ENCODE data around the gene ARHGEF35.
"Not testable (repeated sequence)": the region's sequence is repeated elsewhere in the genome, so short reads cannot be mapped to it uniquely, and the experiment has no call there.

The ARHGEF35 gene

DNA sequence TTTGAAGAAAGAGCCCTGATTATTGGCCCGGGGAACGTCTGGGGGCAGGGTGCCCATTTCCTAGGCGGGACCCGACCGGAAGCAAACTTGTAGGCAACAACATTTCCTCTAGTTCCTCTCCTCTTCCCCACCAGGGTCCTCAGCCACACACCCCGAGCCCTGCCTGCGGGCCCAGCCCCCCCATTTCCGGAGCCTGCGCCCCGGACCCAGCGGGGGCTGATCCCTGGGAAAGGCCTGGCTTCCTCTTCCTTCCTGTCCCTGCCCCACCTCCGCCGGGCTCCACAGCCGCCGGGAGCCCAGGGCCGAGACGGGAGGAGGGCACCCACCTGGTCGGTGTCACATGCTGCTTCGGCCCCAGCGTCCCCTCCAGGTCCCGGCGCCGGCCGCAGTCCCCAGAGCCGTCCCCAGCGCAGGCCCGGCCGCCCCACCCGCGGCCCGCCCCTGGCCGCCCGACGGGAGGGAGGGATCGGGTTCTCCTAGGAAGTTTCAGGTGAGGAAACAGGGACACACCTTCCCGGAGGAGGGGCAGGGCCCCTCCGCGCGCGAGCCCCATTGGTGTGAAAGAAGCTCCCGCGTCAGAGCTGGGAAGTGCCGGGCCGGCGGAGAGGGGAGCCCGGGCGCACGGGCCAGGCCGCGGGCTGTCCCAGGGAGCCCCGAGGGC lies at the start of gene ARHGEF35:
TSS of gene ARHGEF35 (minus strand) at position 622 of the 661 bp plus-strand sequence. CDS start 7,450 bp downstream, outside the sequence.
- DNase-seq (ENCODE audit: low read depth); H3K4me3 ChIP-seq (ENCODE audit: low read depth, low read length): not testable (repeated sequence)

DNA sequence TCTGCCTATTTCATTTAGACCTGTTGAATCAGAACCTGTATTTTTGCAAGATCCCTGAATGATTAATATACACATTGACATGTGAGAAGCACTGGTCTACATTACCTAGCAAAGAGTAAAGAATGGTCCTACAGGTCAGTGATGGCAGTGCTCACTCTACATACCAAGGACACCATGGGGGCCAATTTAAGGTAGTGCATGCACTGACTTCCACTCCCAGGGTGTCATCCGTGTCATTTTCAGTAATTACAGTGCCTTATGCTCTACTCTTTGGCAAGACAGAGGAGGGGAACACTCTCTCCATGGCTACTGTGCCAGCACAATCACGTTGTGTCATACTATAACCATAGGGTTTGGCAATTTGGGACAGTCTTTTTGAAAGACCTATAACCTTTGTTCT lies 49.7 kb upstream of the ARHGEF35 start:
- not testable (repeated sequence) for DNase-seq (ENCODE audit: low read depth); H3K4me3 ChIP-seq (ENCODE audit: low read depth, low read length)

DNA sequence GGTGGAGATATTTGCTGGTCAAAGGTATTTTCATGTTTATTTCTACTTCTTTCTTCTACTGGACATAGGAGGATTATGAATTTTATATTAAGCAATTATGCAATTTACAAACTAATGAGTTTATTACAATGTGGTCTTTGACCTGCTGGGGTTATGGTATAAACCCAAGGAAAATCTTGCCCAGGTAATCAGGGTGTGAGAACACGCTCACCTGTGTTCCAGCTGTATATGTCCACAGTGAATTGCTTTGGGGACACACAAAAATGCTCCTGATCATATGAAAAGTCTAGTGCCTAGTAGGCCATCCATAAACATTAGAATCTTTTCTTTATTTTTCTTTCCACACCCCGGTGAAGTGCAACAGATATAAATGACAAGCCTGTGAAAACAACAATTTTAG lies 43.7 kb upstream of the ARHGEF35 start, which contains the start of gene OR2A42:
TSS of gene OR2A42 (minus strand) at position 241 of the 400 bp plus-strand sequence. CDS start 6,762 bp downstream, outside the sequence.
- not testable (repeated sequence) for H3K4me3 ChIP-seq (ENCODE audit: low read depth, low read length); DNase-seq (ENCODE audit: low read depth)

DNA sequence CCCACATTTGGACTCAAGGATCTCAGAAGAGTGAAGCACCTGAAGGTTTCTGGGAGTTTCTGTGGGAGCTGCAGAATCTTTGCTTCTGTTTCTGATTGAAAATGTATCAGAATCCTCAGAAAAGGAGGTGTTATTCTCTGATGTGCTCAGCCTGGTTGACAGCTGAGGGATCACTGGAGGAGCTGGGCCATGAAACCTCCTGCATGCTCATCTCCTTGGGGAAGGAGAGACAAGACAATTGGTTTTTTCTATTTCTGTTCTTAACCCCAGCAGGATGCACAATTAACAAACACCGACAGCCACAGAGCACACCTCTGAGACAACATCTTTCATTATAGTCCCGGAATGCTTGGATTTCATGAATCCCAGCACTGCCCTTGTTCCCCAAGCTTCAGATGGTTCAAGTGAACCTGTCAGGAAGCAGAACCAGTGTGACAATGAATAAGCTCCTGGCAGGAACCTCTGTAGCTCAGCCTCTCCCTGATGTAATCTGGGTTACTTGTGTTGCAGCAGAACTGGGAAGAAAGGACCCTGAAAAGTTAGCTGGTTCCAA lies 43.0 kb upstream of the ARHGEF35 start:
- H3K4me3 ChIP-seq (ENCODE audit: low read depth, low read length); DNase-seq (ENCODE audit: low read depth): not testable (repeated sequence)

- H3K4me3 ChIP-seq (ENCODE audit: low read depth, low read length); DNase-seq (ENCODE audit: low read depth): not testable (repeated sequence)
Observed at GRCh38 chr7:144233039-144233438, 37.4 kb upstream of the ARHGEF35 start.

DNA sequence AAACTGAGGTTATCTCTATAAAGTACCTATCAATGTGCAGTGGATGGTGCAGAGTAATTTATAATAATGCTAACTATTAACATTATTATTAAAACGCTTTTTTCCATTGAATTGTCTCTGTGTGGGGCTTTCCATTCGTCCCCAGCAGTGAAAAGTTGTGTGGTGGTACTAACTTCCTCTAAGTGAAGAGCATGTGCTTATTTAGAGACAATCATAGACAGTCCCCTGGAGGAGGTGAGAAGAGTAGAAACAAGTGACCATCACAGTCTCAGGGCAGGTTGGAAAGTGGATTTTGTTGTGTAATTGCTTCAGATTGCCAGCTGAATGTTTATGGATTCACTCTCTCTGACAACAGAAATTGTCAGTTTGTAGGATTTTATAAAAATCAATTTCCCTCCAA lies 35.4 kb upstream of the ARHGEF35 start:
- DNase-seq (ENCODE audit: low read depth); H3K4me3 ChIP-seq (ENCODE audit: low read depth, low read length): not testable (repeated sequence)

DNA sequence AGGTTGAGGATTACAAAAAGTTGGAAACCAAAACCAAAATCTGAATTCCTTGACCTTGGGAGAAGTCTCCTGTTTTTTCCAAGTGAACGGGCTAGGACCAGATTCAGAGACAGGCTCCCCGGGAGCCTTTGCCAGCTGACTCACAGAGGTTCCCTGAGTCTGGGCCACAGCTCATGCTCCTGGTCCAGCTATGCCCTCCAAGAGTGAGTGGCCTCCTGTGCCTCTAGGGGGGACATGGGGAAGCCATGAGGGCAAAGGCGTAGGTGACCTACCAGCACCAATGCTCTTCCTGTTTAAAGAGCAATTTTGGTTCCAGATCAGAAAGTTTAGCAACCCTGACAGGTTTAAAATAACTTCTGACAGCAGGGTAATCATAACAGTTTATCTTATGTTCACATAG lies 33.2 kb upstream of the ARHGEF35 start:
- DNase-seq (ENCODE audit: low read depth); H3K4me3 ChIP-seq (ENCODE audit: low read depth, low read length): not testable (repeated sequence)

DNA sequence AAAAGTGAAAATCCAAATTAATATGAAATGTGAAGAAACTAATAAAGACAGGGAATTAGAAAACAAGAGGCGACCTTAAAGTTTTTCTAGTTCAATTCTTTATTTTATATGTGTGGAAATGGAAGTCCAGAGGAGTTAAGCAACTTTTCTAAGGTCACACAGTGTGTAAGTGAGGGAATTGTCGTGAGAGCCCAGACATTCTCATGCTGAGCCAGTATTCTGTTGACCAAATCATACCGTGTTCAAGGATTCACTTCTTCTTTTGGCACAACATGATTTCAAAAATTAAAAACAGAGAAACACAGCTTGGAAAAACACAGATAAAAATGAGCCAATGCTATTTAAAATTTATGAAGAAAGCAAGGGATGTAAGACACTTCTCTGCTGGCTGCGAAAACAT lies 31.2 kb upstream of the ARHGEF35 start:
- not testable (repeated sequence) for H3K4me3 ChIP-seq (ENCODE audit: low read depth, low read length); DNase-seq (ENCODE audit: low read depth)

DNA sequence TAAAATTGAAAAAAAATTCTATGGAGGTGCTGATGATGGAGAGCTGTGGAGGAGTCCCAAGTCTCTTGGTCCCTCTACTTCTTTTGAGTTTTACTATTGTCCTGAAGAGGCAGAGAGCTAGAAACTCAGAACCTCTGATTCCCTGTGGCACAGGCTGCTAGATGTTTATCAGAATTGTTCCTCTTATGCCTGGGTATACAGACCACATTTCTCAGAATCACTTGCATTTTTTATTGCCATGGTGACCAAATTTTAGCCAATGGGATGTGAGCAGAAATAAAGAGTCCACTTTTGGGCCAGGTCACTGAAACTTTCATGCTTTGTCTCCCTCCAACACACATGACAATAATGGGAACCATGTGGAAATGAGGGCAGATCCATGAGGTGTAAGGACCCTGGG lies 28.0 kb upstream of the ARHGEF35 start:
- not testable (repeated sequence) for DNase-seq (ENCODE audit: low read depth); H3K4me3 ChIP-seq (ENCODE audit: low read depth, low read length)

- not testable (repeated sequence) for DNase-seq (ENCODE audit: low read depth); H3K4me3 ChIP-seq (ENCODE audit: low read depth, low read length)
Observed at GRCh38 chr7:144220531-144220930, 24.9 kb upstream of the ARHGEF35 start.

GRCh38 chr7:144219149-144219548 lies 23.5 kb upstream of the ARHGEF35 start:
- not testable (repeated sequence) for DNase-seq (ENCODE audit: low read depth); H3K4me3 ChIP-seq (ENCODE audit: low read depth, low read length)

DNA sequence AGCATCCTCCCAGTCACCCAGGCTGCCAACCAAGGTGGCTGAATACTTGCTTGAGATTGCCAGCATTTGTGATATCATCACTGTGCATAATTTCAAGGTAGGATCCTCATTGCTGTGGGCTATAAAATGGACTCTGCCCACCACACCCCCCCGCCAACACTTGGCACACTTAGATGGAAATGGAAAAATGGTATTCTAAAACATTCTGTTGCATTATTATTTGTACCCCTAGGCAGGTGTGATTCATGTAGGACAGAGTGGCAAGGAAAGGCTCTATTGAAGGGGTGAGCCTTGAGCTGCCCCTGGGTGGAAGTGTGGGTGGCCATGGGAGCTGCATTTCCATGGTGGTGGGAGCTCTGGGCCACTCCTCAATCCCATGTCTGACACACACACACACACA lies 22.9 kb upstream of the ARHGEF35 start:
- H3K4me3 ChIP-seq (ENCODE audit: low read depth, low read length); DNase-seq (ENCODE audit: low read depth): not testable (repeated sequence)

- not testable (repeated sequence) for H3K4me3 ChIP-seq (ENCODE audit: low read depth, low read length); DNase-seq (ENCODE audit: low read depth)
Observed at GRCh38 chr7:144217200-144217599, 21.6 kb upstream of the ARHGEF35 start.

DNA sequence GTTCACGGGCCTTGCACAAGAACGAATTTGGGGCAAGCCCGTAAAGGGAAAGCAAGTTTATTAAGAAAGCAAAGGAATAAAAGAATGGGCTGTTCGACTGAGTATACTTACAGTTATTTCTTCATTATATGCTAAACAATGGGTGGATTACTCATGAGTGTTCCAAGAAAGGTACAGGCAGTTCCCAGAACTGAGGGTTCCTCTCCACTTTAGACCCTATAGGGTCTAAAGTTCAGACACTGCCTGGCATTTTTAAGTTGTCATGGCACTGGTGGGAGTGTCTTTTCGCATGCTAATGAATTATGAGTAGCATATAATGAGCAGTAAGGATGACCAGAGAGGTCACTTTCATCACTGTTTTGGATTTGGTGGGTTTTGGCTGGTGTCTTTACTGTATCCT lies 9.7 kb upstream of the ARHGEF35 start:
- DNase-seq (ENCODE audit: low read depth); H3K4me3 ChIP-seq (ENCODE audit: low read depth, low read length): not testable (repeated sequence)

DNA sequence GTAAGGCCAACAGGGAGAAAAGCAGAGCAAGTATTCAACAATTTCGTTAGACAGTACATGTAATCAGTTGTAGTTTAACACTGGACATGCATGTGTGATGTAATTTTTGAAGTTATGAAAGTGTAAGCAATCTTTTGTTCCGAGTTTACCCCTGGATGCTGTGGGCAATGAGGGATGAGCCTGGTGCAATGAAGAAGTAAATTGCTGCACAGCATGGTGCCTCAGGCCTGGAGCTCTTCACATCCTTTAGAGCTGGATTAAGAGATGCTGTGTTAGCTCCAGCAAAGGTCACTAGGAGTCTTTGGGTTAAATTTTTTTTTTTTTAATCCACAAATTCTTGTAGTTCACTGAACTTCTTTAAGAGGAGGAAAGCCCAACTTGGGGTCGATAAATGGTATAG lies 7.5 kb upstream of the ARHGEF35 start:
- not testable (repeated sequence) for H3K4me3 ChIP-seq (ENCODE audit: low read depth, low read length); DNase-seq (ENCODE audit: low read depth)

- not testable (repeated sequence) for H3K4me3 ChIP-seq (ENCODE audit: low read depth, low read length); DNase-seq (ENCODE audit: low read depth)
Observed at GRCh38 chr7:144201978-144202377, 6.3 kb upstream of the ARHGEF35 start.

DNA sequence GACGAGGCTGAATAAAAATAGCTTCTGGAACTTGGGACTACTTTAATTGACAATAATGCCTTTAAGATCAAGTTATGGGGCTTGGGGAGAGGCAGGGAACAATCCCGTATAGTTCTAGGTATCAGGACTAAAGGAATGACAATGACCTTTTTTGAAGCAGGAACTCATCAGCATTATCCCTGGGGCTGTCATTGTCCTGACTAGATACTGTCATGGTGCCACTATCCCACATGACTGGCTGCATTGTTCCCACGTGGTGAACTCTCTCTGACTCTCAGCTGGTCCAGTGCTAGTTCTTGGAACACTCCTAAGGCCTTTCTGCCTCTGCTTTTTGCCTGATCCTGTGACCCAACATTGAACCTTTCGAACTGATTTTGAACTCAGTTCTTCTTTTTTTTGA lies 3.3 kb upstream of the ARHGEF35 start:
- DNase-seq (ENCODE audit: low read depth), result not testable (repeated sequence)

DNA sequence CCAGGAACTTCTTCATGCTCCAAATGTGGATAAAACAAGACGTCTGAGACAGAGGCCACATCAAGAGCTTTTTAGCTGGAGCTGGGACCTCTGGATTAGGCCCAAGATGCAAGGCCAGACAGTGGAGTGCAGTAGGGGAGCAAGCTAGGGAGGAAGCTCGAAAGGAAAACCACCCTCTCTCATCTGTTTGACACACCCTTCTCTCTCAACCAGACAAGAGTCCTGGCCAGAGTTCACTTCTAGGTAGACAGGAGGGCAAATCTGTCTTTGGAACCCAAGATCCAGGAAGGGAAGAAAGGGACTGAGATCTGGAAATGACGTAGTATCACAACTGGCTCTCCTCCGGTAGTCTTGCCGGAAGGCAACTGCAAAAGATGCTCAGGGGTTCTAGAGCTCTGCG lies 1.2 kb downstream of the ARHGEF35 start:
- H3K4me3 ChIP-seq (ENCODE audit: low read depth, low read length); DNase-seq (ENCODE audit: low read depth): not testable (repeated sequence)

More for the DNA sequence above, 3.3 kb upstream of the ARHGEF35 start:
- H3K4me3 ChIP-seq (ENCODE audit: low read depth, low read length), result not testable (repeated sequence)

DNA sequence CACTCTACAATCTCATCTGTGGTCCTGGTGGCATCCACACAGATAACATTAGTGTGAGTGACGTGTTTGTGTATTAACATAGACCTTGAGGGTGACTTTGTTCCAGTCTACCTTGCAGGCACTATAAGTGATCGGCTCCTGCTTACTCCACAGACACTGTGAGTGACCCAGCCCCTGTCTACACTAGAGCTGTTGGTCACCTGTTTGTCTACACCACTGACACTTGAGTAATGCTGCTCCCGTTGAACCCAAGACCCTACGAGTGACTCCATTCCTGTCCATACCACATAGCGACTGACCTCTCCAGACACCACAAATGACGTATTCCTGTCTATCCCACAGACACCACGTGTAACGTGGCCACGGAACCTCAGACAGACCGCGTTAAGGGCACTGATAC lies 1.9 kb downstream of the ARHGEF35 start:
- not testable (repeated sequence) for DNase-seq (ENCODE audit: low read depth); H3K4me3 ChIP-seq (ENCODE audit: low read depth, low read length)

DNA sequence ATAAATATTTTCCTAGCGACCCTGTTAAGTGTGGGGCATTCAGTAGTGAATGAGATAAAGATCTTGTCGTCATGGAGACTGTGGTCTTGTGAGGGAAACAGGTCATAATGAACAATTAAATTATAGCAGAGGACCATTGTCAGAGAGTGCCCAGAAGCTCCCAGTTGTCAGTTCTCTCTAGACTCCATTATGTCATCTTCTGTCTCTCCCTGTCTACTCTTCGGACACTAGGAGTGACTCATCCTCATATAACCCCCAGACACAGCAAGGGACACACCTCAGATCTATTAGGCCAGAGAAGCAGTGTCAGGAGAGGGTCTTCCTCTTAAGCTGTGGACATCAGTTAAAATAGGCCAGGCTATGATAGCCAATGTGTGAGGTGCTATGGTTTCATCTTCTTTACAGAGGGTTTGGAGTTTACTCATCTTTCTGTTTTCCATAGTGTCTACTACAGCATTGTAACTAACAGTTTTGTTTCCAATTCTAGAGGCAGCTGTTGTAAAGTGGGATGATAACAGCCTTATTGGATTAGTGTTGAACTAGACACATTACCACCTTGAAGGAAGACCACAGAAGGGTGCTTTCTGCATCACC lies 7.0 kb downstream of the ARHGEF35 start:
- H3K4me3 ChIP-seq (ENCODE audit: low read depth, low read length); DNase-seq (ENCODE audit: low read depth): not testable (repeated sequence)
